ENCODE results near the gene UNC79. TPM values are rescaled to one million over a fixed set of nuclear protein-coding genes. Genes with fewer than 3 reads are reported as not detected.

Gene UNC79
- total RNA-seq, 1 donor from 2014 or later = 0.09 TPM

GRCh38 chr14:93709249-93709648, 278.5 kb downstream of the UNC79 start:
- no peaks in the 10 kb centered on the region for H3K4me1 ChIP-seq
- intact Hi-C loops (cut with DNase I) = no loop called here
- no peaks in the 10 kb centered on the region for H3K36me3 ChIP-seq
- H3K27ac ChIP-seq = no peak overlapping the region
- no peak overlapping the region for H3K4me3 ChIP-seq
- DNase-seq = no peak
- no peaks in the 10 kb centered on the region for H3K27me3 ChIP-seq
- ATAC-seq = no peak
- H3K9me3 ChIP-seq = no peaks in the 10 kb centered on the region
- no peak for TF ChIP-seq CTCF (IDR thresholded peaks at IDR 0.05)

- ATAC-seq = no peak
- Histone ChIP-seq H3K9me3 (no peaks in the 10 kb centered on the region), H3K4me1 (no peaks in the 10 kb centered on the region), H3K4me3 (no peak overlapping the region), H3K27ac (no peak overlapping the region), H3K36me3 (no peaks in the 10 kb centered on the region), H3K27me3 (peaks cover 4% of the 10 kb centered on the region)
- TF ChIP-seq CTCF (IDR thresholded peaks at IDR 0.05) = no peak
- intact Hi-C loops (cut with DNase I) = no loop called here
- no peak for DNase-seq
Observed at GRCh38 chr14:93712079-93712837, 281.5 kb downstream of the UNC79 start.

- peaks cover 4% of the 10 kb centered on the region for H3K27me3 ChIP-seq
- intact Hi-C loops (cut with DNase I) = no loop called here
- ATAC-seq (no peak), DNase-seq (no peak)
- TF ChIP-seq CTCF (IDR thresholded peaks at IDR 0.05) = no peak
- H3K27ac ChIP-seq = no peak overlapping the region
- H3K4me3 ChIP-seq = no peak overlapping the region
- H3K4me1 ChIP-seq = no peaks in the 10 kb centered on the region
- no peaks in the 10 kb centered on the region for H3K36me3 ChIP-seq
- no peaks in the 10 kb centered on the region for H3K9me3 ChIP-seq
Observed at GRCh38 chr14:93712838-93713724, 282.3 kb downstream of the UNC79 start.

GRCh38 chr14:93713726-93714405, 283.1 kb downstream of the UNC79 start:
- H3K4me3 ChIP-seq = no peak overlapping the region
- TF ChIP-seq CTCF (IDR thresholded peaks at IDR 0.05) = no peak
- ATAC-seq = no peak
- no peak for DNase-seq
- H3K4me1 ChIP-seq = no peaks in the 10 kb centered on the region
- no peaks in the 10 kb centered on the region for H3K9me3 ChIP-seq
- peaks cover 4% of the 10 kb centered on the region for H3K27me3 ChIP-seq
- no peaks in the 10 kb centered on the region for H3K36me3 ChIP-seq
- no peak overlapping the region for H3K27ac ChIP-seq
- intact Hi-C loops (cut with DNase I) = no loop called here

- no peaks in the 10 kb centered on the region for H3K36me3 ChIP-seq
- H3K27ac ChIP-seq = no peak overlapping the region
- H3K4me3 ChIP-seq = no peak overlapping the region
- peaks cover 4% of the 10 kb centered on the region for H3K27me3 ChIP-seq
- no peaks in the 10 kb centered on the region for H3K9me3 ChIP-seq
- no peak for TF ChIP-seq CTCF (IDR thresholded peaks at IDR 0.05)
- no peak for DNase-seq
- ATAC-seq = no peak
- intact Hi-C loops (cut with DNase I) = no loop called here
- no peaks in the 10 kb centered on the region for H3K4me1 ChIP-seq
Observed at GRCh38 chr14:93714605-93715004, 283.9 kb downstream of the UNC79 start.
